GM12801 (cell line): Measurements from ENCODE around the gene ANGPTL4.

Source experiments
- CTCF ChIP-seq: IDR thresholded peaks from one replicate; pipeline ENCODE4 v1.5.1; 2011; ENCODE audit warnings: control low read depth; ENCODE audit not compliant: insufficient read length; ENCODE audit errors: extremely low read depth

The ANGPTL4 gene

GRCh38 chr19:8340341-8341096 lies 23.4 kb upstream of the ANGPTL4 start:
- TF ChIP-seq CTCF, result no peak

- no peak for TF ChIP-seq CTCF
Measured at GRCh38 chr19:8342316-8342683, 21.7 kb upstream of the ANGPTL4 start.

GRCh38 chr19:8342684-8343482 lies 21.1 kb upstream of the ANGPTL4 start, which contains the start of gene KANK3:
Gene KANK3, minus strand, starts transcription at chr19:8343262. Its CDS starts 5,434 bp downstream, at chr19:8337828.
- TF ChIP-seq CTCF, result no peak

- TF ChIP-seq CTCF, result no peak
Measured at GRCh38 chr19:8343483-8343844, 20.5 kb upstream of the ANGPTL4 start.

- TF ChIP-seq CTCF, result no peak
Measured at GRCh38 chr19:8352134-8352827, 11.7 kb upstream of the ANGPTL4 start.

- no peak for TF ChIP-seq CTCF
Measured at GRCh38 chr19:8355631-8356402, 8.1 kb upstream of the ANGPTL4 start.

GRCh38 chr19:8357007-8357521 lies 6.9 kb upstream of the ANGPTL4 start:
- no peak for TF ChIP-seq CTCF
